ENCODE measurements around the gene TUBGCP6.

The TUBGCP6 gene

DNA sequence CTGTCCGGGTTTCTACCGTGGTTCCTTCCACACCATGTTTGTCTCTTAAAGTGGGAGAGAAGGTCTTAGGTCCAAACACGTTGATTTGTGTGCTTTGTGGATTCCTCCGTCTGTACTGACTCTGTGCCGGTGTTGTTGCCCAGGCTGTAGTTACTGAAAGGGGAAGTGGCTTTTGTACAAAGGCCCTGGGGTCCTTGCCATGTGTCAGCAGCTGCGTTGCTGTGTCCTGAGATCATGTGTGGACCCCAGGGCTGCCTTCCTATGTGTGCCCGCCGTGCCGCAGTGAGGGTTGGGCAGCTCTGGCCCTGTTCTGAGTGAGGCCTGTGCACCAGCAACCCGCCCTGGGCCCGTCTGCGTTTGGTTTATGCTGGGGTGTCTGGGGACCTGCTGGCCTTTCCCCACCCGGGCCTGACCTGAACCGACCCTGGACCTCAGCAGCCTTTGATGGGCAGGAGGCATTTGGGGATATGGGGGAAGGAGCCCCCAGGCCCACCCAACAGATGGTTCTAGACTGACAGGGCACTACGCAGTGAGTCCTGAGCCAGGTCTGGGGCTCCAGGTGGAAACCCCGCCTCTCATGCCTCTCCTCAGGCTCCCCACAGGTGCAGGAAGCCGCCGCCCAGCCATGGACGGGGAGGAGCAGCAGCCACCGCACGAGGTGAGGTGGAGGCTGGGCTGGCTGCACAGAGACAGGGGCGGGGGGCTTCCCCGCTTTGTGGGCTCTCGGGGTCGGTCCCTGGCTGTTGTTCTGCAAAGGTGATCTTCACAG lies 52.2 kb downstream of the TUBGCP6 start:
- H3K4me3 Mint-ChIP-seq = peak overlapping the region; percentile 90
- ATAC-seq (ENCODE audit: low read depth) (peak; percentile 19), DNase-seq (ENCODE audit: low spot score in 2 of 2) (peak; percentile 66 to 71)
- no peaks in the 10 kb centered on the region for H3K9me3 Mint-ChIP-seq
- H3K36me3 Mint-ChIP-seq = peaks cover 4% of the 10 kb centered on the region
- peaks cover 24% of the 10 kb centered on the region for H3K4me1 Mint-ChIP-seq
- no peaks in the 10 kb centered on the region for H3K27me3 Mint-ChIP-seq
- peak overlapping the region; percentile 100 for H3K27ac Mint-ChIP-seq

DNA sequence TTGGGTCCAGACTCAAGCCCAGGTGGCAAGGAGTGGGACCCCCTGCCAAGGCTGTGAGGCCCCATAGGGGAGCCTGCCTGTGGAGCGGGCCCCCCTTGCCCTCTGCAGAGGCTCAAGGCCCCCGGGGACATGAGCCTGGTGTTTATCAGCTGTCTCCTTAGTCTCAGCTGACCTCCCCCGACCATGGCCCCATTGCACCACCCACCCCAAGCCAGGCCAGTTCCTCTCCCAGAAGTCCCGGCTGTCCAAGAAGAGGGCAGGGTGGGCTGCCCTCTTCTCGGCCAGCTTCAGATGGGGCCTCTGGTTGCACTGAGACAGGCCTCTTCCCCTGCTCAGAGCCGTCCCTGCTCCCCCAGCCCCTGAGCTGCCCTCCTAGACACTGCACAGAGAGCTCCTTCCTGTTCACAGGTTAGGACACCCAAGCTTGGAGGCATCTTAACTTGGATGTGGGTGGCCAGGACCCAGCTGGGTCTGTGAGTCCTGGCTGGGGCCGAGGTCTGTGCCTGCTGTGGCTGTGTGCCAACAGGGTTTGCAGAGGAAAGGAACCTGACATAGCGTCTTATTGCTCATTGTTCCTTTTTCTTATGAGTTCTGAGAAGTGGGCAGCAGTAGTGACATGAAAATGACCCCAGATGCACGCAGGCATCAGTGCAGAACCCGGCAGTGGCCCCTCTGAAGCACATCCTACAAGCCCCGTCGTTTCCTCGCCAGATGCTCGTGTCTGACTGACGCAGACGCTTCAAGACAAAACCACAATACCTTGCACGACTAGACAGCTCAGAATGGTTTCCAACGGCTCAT lies 53.7 kb downstream of the TUBGCP6 start:
- peak overlapping the region; percentile 100 for H3K27ac Mint-ChIP-seq
- H3K4me1 Mint-ChIP-seq = peaks cover 30% of the 10 kb centered on the region
- peaks cover 4% of the 10 kb centered on the region for H3K36me3 Mint-ChIP-seq
- H3K27me3 Mint-ChIP-seq = no peaks in the 10 kb centered on the region
- DNase-seq (ENCODE audit: low spot score in 2 of 2) = peak; percentile 84 to 88
- ATAC-seq (ENCODE audit: low read depth) = peak; percentile 57
- no peaks in the 10 kb centered on the region for H3K9me3 Mint-ChIP-seq
- H3K4me3 Mint-ChIP-seq = peak overlapping the region; percentile 90

DNA sequence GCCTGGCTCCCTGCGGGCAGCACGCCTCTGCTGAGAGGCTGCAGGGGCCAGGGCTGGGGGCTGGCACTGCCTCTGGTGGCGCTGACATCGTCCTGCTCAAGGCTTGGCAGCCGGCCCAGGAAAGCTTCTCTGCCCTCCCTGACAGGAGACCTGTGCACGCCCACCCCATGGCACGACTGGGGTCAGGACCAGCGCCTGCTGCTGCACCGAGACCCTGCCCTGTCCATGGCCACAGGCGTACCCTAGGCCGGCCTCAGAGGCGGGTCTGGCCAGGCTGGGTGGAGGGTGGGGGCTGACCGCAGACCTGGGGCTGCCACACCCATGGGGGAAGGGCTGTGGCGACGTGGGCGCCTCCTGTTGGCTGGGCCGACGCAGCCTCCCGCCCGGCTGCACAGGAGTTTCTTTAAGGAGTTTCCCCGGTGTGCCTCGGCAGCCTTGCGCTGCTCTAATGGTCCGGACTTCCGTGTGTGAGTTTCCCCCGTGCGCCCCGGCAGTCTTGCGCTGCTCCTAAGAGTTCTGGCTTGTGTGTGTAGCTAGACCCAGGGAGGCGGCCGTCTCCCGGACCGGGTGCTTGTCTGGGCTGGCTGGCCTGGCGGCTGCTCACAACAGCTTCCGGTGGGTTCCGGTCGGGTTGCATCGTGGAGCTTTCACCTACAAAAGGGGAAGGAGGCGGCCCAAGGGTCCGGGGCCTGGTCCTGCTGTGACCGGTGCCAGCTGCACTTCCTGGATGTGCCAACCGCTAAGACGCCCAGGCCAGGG lies 54.5 kb downstream of the TUBGCP6 start:
- H3K4me1 Mint-ChIP-seq = peaks cover 31% of the 10 kb centered on the region

DNA sequence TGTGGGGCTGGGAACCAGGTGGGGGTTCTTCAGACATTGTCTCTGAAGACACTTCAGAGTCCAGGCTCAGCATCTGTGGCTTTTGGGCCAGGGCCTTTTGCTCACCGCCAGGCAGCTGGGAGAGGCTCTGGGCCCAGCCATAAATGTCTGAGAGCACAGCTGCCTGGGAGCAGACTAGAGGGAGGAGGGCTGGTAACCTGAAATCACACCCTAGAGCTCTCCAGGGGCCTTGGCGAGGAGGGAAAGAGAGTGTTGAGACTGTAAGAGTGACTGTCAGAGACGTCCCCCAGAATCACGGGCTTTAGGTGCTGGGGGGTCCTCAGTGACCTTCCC lies 55.0 kb downstream of the TUBGCP6 start:
- Mint-ChIP-seq H3K36me3 (peaks cover 4% of the 10 kb centered on the region), H3K4me3 (peak overlapping the region; percentile 90), H3K4me1 (peaks cover 32% of the 10 kb centered on the region), H3K9me3 (no peaks in the 10 kb centered on the region), H3K27me3 (peaks cover 1% of the 10 kb centered on the region), H3K27ac (peak overlapping the region; percentile 100)
- no peak for ATAC-seq (ENCODE audit: low read depth)
- DNase-seq (ENCODE audit: low spot score in 2 of 2) = no peak

More for the DNA sequence above, 54.5 kb downstream of the TUBGCP6 start:
- Mint-ChIP-seq H3K27ac (peak overlapping the region; percentile 100), H3K4me3 (peak overlapping the region; percentile 90), H3K27me3 (peaks cover 1% of the 10 kb centered on the region), H3K9me3 (no peaks in the 10 kb centered on the region), H3K36me3 (peaks cover 4% of the 10 kb centered on the region)
- DNase-seq (ENCODE audit: low spot score in 2 of 2) (peak; percentile 89 to 90), ATAC-seq (ENCODE audit: low read depth) (peak; percentile 50)

DNA sequence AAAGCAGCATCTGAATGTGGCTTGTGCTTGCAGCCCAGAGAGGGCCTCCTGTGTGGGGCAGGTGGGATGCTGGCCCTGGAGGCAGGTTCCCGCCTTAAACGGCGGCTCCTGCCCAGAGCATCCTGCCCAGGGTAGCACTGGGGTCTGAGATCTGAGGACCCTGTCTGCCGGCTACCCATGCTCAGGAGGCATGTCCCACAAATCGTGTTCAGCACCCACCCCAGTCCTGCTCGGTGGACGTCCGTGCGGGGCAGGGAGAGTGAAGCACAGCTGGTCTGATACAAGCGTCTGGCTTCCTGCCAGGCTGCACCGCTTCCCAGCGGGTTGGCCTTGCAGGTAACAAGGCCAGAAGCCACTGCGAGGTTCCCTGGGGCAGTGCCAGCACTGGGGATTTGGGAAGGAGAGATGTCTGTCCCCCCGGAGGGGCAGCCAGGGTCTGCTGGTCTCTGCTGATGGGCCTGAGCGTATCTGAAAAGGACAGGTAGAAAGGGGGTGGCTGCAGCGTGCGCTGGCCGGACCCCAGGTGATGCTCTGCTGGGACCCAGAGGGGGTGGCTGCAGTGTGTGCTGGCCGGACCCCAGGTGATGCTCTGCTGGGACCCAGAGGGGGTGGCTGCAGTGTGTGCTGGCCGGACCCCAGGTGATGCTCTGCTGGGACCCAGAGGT lies 55.5 kb downstream of the TUBGCP6 start:
- Mint-ChIP-seq H3K4me1 (peaks cover 34% of the 10 kb centered on the region), H3K27ac (peak overlapping the region; percentile 100), H3K4me3 (peak overlapping the region; percentile 90), H3K9me3 (no peaks in the 10 kb centered on the region), H3K27me3 (peaks cover 4% of the 10 kb centered on the region), H3K36me3 (peaks cover 4% of the 10 kb centered on the region)
- no peak for ATAC-seq (ENCODE audit: low read depth)
- no peak for DNase-seq (ENCODE audit: low spot score in 2 of 2)

DNA sequence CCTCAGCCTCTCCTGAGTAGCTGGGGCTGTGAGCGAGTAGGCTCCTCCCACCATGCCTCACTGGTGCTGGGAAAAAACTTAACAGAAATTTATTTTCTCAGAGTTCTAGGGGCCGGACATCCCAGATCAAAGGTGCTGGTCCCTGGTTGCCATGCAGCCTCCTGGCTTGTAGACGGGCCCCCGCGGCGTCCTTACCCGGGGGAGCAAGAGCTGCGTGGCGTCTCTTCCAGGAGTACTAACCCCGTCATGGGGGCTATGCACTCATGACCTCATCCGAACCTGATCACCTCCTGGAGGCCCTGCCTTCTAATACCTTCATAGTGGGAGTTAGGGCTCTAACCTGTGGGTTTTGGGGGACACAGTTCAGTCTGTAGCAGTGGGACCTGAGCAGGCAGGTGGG lies 56.5 kb downstream of the TUBGCP6 start:
- peaks cover 6% of the 10 kb centered on the region for H3K27me3 Mint-ChIP-seq
- H3K27ac Mint-ChIP-seq = no peak overlapping the region
- H3K4me3 Mint-ChIP-seq = no peak overlapping the region
- ATAC-seq (ENCODE audit: low read depth) = no peak
- H3K4me1 Mint-ChIP-seq = peaks cover 36% of the 10 kb centered on the region
- no peak for DNase-seq (ENCODE audit: low spot score in 2 of 2)
- H3K9me3 Mint-ChIP-seq = no peaks in the 10 kb centered on the region
- peaks cover 4% of the 10 kb centered on the region for H3K36me3 Mint-ChIP-seq

DNA sequence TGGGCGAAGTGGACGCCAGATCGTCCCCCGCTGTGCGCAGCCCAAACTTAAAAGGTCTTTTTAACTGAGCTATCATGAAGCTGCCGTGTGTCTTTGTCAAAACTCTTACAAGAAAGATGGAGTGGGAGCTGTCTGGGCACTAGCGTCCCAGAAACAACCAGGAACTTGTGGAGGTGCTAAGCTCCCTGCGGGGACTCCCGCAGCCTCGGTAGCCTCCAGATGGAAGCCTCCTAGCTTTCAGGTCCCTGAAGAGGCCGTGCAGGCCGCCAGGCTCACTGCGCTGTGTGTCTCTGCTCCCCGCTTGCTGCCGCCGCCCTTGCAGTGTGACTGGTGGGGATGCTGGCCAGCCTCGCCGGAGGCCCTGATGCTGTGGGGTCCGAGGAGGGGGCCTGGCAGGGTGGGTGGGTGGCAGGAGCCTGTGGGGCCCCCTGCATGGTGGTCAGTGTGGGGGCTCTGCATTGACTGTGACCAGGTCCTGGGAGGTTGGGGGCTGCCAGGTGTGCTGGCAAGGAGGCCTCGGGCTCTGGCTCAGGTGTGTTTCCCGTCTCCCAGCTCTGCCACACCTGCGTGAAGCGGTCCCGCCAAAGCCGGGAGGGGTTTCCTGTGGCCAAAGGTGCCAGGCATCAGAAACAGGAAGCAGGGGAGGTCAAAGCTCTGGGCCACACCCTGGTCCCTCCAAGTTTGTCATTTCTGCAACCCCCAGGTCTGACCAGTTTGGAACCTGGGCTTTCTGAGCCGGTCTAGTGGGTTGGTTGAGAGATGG lies 57.9 kb downstream of the TUBGCP6 start:
- peaks cover 6% of the 10 kb centered on the region for H3K27me3 Mint-ChIP-seq
- DNase-seq (ENCODE audit: low spot score in 2 of 2) (no peak), ATAC-seq (ENCODE audit: low read depth) (no peak)
- H3K4me1 Mint-ChIP-seq = peaks cover 27% of the 10 kb centered on the region
- H3K9me3 Mint-ChIP-seq = no peaks in the 10 kb centered on the region
- peak overlapping the region; percentile 82 for H3K27ac Mint-ChIP-seq
- no peaks in the 10 kb centered on the region for H3K36me3 Mint-ChIP-seq
- peak overlapping the region; percentile 92 for H3K4me3 Mint-ChIP-seq

DNA sequence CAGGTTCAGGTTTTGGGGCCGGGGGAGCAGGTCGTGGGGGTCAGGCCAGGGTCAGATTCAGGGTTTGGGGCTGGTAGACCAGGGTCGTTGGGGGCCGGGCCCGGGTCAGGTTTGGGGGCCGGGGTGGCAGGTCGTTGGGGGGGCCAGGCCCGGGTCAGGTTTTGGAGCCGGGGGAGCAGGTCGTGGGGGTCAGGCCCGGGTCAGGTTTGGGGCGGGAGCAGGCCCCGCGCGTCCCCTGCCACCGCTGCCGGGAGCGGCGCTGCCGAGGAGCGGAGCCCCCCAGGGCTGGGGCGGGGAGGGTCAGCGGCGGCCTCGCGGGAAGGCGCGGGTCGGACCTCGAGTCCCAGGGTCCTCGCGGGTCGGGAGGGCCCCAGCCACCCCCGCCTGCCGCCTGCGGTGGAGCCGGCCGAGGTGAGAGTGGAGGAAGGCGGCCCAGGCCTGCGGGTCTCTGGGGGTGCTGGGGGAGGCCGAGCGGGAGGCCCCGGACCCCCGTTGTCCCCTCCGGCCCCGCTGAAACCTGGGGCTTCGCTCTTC lies 58.6 kb downstream of the TUBGCP6 start:
- peaks cover 6% of the 10 kb centered on the region for H3K27me3 Mint-ChIP-seq
- H3K4me1 Mint-ChIP-seq = peaks cover 24% of the 10 kb centered on the region
- no peaks in the 10 kb centered on the region for H3K9me3 Mint-ChIP-seq
- DNase-seq (ENCODE audit: low spot score in 2 of 2) (no peak), ATAC-seq (ENCODE audit: low read depth) (no peak)
- H3K27ac Mint-ChIP-seq = peak overlapping the region; percentile 82
- H3K4me3 Mint-ChIP-seq = peak overlapping the region; percentile 92
- H3K36me3 Mint-ChIP-seq = no peaks in the 10 kb centered on the region

DNA sequence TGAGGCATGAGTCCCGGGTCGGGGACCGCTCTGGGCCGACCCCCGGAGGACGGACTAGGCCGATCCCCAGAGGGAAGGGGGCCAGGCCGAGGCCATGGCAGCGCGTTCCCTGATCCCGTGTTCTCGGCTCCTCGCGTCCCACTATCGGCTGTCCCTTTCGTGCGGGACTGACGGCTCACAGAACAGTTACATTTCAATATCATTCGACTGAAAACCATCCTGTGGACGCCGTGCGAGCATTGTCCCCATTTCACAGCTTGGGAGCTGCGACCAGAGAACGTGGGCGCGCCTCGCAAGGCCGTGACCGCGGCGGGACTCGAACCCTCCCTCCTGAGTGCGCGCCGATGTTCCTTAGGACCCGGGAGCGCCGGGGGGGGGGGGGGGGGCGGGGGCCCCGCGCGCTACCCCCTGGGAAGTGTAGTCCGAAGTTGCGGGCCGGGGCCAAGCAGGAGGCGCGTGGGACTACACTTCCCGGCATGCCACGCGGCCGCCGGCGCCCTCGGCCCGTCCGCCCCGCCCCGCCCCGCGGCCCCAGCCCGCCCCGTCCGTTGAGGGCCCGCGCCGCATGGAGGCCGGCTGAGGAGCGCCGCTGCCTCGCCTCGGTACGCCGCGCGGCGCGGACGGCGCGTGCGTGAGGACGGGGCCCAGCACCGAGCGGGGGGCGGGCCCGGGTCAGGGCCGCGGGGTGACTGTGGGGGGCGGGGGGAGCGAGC lies 59.3 kb downstream of the TUBGCP6 start, which contains the start of gene TRABD:
Gene TRABD, plus strand, starts transcription at position 539 of the 713 bp plus-strand sequence. CDS start 7,148 bp downstream, outside the sequence.
- Mint-ChIP-seq H3K9me3 (no peaks in the 10 kb centered on the region), H3K36me3 (no peaks in the 10 kb centered on the region), H3K4me1 (peaks cover 22% of the 10 kb centered on the region), H3K27me3 (peaks cover 6% of the 10 kb centered on the region), H3K27ac (peak within 1 kb of the TSS; percentile 86), H3K4me3 (peak within 1 kb of the TSS; percentile 92)
- peak; percentile 78 to 81 for DNase-seq (ENCODE audit: low spot score in 2 of 2)
- ATAC-seq (ENCODE audit: low read depth) = peak; percentile 61

DNA sequence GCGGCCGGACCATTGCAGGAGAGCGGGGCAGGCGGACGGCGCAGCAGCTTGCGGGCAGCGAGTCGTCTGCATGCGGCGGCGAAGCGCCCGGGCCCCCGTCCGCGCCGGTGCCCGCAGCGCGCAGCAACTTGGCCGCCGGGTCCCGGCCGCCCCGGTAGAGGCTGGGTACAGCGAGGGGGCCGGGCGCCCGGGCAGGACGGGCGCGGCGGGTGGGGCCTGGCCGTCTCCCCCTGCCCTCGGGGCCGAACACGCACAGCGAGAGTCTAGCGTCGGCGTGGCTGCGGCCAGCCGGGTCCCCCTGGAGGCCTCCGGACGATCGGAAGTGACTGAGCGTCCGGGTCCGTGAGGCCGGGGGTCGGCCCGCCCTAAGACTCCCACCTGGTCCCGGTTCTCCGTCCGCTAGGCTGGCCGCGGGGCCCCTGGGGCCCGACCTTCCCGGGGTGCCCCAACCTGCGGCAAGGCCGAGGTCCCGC lies 59.9 kb downstream of the TUBGCP6 start:
- Mint-ChIP-seq H3K27ac (peak overlapping the region; percentile 86), H3K9me3 (no peaks in the 10 kb centered on the region), H3K4me1 (peaks cover 25% of the 10 kb centered on the region), H3K4me3 (peak overlapping the region; percentile 87), H3K36me3 (no peaks in the 10 kb centered on the region), H3K27me3 (peaks cover 9% of the 10 kb centered on the region)
- DNase-seq (ENCODE audit: low spot score in 2 of 2) (no peak), ATAC-seq (ENCODE audit: low read depth) (no peak)

DNA sequence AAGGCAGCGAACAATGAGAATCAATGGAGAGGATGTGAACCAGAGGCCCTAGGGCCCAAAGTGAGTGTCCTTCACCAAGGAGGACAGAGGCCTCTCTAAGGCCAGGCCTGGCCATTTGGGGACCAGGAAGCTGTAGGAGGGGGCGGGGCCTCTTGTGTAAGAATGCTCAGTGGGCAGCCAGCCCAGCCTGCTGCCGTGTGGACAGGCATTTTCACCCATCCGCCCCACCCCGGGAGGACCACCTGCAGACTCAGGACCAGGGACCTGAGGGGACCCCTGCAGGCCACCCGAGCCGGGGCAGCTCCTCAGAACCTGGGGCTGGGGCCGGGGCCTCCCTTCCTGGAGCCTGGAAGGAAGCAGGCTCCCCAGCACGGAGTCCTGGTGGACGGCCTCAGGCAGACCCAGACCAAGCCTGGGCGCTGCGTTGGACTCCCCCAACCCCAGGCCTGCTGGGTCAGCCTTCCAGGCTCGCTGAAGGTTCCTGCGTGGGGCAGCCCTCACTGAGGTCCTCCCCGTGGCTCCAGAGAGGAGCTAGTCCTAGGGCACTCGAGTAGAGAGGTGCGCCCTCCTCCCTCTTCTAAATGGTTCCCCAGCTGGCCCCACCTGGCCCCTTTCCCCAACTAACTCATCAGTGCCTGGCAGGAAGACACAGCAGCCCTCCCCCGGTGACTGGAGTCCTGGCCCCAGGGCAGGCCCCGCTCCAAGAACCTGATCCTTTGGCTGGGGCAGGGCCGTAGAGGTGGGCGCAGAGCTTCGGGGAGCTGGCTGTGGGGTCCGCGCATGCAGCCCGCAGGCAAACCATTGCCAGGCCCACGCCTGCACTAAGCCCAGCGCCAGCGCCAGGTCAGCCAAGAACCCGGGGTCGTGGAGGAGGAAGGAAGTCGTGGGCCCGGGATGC lies 60.6 kb downstream of the TUBGCP6 start:
- peaks cover 14% of the 10 kb centered on the region for H3K27me3 Mint-ChIP-seq
- ATAC-seq (ENCODE audit: low read depth) (no peak), DNase-seq (ENCODE audit: low spot score in 2 of 2) (no peak)
- no peaks in the 10 kb centered on the region for H3K9me3 Mint-ChIP-seq
- H3K36me3 Mint-ChIP-seq = no peaks in the 10 kb centered on the region
- H3K4me3 Mint-ChIP-seq = peak overlapping the region; percentile 87
- peaks cover 25% of the 10 kb centered on the region for H3K4me1 Mint-ChIP-seq
- H3K27ac Mint-ChIP-seq = peak overlapping the region; percentile 86
